Upper lobe of right lung (tissue), 1 donor: ENCODE measurements around the gene PPARGC1A. TPM values are rescaled to one million over a fixed set of nuclear protein-coding genes. Genes with fewer than 3 reads are reported as not detected.
A peak's percentile ranks its signal among the peaks of the same experiment; 100 is the strongest.

Source experiments
- ATAC-seq: fragments of 200-7000 bp; cut with Tn5 transposase; one replicate; pipeline ENCODE4 v1.9.1; 2020; ENCODE audit warnings: mild to moderate bottlenecking, moderate library complexity
- DNase-seq: peaks from one replicate; pipeline ENCODE4 v3.0.0-alpha.2; 2020
- H3K27ac ChIP-seq: fragments of 200-600 bp; one replicate; pipeline ENCODE4 v1.8.0; 2022
- H3K27me3 ChIP-seq: fragments of 200-600 bp; one replicate; pipeline ENCODE4 v1.8.0; 2022; ENCODE audit warnings: mild to moderate bottlenecking
- H3K36me3 ChIP-seq: fragments of 200-600 bp; one replicate; pipeline ENCODE4 v1.8.0; 2022
- H3K4me1 ChIP-seq: fragments of 200-600 bp; one replicate; pipeline ENCODE4 v1.8.0; 2022
- H3K4me3 ChIP-seq: fragments of 200-600 bp; one replicate; pipeline ENCODE4 v1.8.0; 2022; ENCODE audit warnings: mild to moderate bottlenecking
- H3K9me3 ChIP-seq: fragments of 200-600 bp; one replicate; pipeline ENCODE4 v1.8.0; 2022
- intact Hi-C: fragments of 100-400 bp; cut with DNase I; formaldehyde crosslinking; loops from one replicate; pipeline ENCODE4 v1.11.0; 2022
- total RNA-seq: library from RNA; stranded (reverse); fragmentation: NEBNext Ultra II Directional; extraction: Animal tissue kit (Norgen Biotek cat#: 25700); gene quantifications from one replicate; pipeline ENCODE4 v1.2.1, GENCODE V29; 2021
- TF ChIP-seq, protein P1 (sequence below): fragments of 200-600 bp; IDR thresholded peaks from one replicate; pipeline ENCODE4 v1.8.0; 2022; ENCODE audit warnings: antibody characterized with exemption
- donor health status: DM: no; HTN: yes; CAD: no; lungs with severe emphysema.

PPARGC1A gene
- total RNA-seq, 1 donor from 2014 or later, result 14.2 TPM

DNA sequence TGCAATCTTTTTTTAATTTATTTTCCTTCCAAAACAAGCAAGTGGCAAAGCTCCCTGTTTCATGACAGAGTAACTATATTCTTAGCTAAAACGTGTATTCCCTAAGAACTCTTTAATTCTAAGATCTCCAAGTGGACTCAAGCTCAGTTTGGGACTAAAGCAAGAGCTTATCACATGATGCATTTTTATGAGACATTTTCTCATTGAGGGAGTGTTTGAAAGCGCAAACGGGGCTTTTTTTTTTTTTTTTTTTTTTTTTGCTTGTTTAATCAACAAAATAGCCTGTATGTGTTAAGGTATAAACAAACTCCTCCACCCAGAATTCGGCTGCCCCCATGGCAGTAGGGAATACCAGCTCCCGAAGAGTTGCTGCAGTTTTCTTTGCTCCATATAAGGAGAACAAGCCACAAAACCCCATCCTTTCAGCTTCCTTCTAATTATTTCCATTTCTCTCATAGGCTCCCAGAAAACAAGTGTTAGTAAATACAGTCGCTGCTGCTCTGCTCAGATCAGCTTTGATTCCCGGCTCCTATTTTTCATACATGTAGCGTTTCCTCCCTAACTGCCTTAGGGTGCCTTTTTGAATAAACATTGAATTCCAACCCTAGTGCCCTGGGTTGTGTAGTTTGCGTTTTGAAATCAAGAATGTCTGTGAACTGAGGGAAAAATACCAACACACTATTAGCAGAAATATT lies 669 bp upstream of the PPARGC1A start:
- H3K27ac ChIP-seq, result peak overlapping the region; percentile 77
- H3K27me3 ChIP-seq, result no peaks in the 10 kb centered on the region
- no peaks in the 10 kb centered on the region for H3K36me3 ChIP-seq
- H3K4me3 ChIP-seq, result peak overlapping the region; percentile 55
- H3K9me3 ChIP-seq, result no peaks in the 10 kb centered on the region
- ATAC-seq, result no peak
- DNase-seq, result no peak
- no peaks in the 10 kb centered on the region for H3K4me1 ChIP-seq
- TF ChIP-seq, protein P1, sequence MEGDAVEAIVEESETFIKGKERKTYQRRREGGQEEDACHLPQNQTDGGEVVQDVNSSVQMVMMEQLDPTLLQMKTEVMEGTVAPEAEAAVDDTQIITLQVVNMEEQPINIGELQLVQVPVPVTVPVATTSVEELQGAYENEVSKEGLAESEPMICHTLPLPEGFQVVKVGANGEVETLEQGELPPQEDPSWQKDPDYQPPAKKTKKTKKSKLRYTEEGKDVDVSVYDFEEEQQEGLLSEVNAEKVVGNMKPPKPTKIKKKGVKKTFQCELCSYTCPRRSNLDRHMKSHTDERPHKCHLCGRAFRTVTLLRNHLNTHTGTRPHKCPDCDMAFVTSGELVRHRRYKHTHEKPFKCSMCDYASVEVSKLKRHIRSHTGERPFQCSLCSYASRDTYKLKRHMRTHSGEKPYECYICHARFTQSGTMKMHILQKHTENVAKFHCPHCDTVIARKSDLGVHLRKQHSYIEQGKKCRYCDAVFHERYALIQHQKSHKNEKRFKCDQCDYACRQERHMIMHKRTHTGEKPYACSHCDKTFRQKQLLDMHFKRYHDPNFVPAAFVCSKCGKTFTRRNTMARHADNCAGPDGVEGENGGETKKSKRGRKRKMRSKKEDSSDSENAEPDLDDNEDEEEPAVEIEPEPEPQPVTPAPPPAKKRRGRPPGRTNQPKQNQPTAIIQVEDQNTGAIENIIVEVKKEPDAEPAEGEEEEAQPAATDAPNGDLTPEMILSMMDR, result no peak
- intact Hi-C loops, result no loop called here

DNA sequence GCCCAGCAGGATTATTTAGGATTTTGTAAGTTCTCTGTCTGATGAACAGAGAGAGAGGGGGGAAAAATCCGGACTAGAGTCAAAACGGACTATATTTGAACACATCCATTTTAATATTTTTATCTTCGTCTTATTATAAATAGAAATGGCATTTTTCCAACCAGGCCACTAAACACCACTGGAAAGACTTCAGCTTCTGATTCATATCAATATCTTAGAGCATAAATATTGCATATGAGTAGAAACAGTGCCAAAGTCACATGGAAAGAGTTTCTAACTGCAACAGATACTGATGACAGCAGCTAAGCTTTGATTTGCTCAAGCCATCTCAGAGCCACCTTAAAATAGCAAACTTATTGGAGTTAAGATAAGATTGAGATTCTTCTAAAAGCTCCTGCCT lies 456 bp downstream of the PPARGC1A start:
- intact Hi-C loops, result no loop called here
- no peaks in the 10 kb centered on the region for H3K36me3 ChIP-seq
- DNase-seq, result no peak
- H3K4me1 ChIP-seq, result no peaks in the 10 kb centered on the region
- H3K9me3 ChIP-seq, result no peaks in the 10 kb centered on the region
- TF ChIP-seq, protein P1, result no peak
- H3K4me3 ChIP-seq, result peak overlapping the region; percentile 55
- no peaks in the 10 kb centered on the region for H3K27me3 ChIP-seq
- no peak for ATAC-seq
- H3K27ac ChIP-seq, result peak overlapping the region; percentile 77

DNA sequence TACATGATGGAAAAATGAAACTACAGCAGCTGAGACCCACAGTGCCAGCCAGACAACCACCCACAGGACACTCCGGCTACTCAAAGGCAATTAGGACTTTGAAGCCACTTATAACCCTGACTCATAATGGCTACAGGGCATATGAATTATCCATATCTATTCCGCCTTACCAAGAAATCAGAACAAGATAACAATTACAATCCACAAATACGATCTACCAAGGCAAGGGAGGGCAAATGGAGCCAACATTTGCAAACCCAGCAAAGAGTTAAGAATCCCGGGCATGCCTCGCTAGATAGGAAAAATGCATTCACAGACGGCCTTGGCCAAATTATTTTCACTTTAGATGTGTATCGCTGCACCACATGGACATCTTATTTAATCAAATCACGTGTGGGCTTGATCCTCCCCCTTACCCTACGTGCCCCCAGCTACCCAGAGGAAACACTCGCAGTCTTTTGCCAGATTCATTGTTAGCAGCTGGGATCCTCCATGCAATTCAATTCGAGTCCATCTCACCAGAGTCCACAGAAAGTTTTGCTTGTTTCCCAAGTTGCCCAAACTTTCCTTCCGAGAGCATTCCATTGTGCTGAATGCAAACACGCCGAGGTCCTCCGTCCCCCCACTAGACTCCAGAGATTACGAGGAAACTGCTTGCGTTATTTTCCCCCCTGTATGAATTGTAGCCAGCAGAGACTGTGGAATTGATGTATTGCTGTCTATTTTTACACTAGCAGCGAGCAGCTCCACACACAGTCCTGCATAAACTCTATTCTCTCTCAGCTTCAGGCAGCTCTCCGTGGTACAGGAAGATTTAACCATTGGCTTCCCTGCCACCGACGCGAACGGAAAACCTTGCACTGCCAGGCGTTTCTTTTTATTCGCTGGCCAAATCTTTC lies 1.2 kb downstream of the PPARGC1A start:
- DNase-seq (no peak), ATAC-seq (peak; percentile 47)
- intact Hi-C loops, result no loop called here
- Histone ChIP-seq H3K9me3 (no peaks in the 10 kb centered on the region), H3K4me3 (peak overlapping the region; percentile 55), H3K4me1 (no peaks in the 10 kb centered on the region), H3K27ac (peak overlapping the region; percentile 77), H3K27me3 (no peaks in the 10 kb centered on the region), H3K36me3 (no peaks in the 10 kb centered on the region)
- TF ChIP-seq, protein P1, result no peak

DNA sequence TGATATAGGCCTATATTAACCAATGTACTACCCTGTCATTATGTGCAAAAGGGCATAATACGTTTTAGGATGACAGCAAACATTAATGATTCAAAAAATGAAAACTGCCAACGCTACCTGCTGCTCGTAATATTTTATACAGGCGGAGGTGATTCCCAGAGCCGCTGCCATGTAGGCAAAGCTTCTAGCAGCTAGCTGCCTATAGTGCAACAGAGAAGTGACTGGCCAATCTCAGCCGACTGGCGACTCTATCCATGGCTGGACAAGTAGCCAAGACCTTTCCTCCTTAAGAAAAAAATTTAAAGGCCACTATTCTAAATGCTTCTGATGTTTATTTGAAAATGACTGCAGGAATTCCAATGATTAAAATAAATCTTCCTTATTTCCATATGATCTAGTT lies 1.9 kb downstream of the PPARGC1A start:
- Histone ChIP-seq H3K9me3 (no peaks in the 10 kb centered on the region), H3K36me3 (no peaks in the 10 kb centered on the region), H3K4me1 (peaks cover 3% of the 10 kb centered on the region), H3K4me3 (peak overlapping the region; percentile 55), H3K27me3 (no peaks in the 10 kb centered on the region), H3K27ac (peak overlapping the region; percentile 77)
- TF ChIP-seq, protein P1, result no peak
- intact Hi-C loops, result no loop called here
- ATAC-seq (no peak), DNase-seq (no peak)

DNA sequence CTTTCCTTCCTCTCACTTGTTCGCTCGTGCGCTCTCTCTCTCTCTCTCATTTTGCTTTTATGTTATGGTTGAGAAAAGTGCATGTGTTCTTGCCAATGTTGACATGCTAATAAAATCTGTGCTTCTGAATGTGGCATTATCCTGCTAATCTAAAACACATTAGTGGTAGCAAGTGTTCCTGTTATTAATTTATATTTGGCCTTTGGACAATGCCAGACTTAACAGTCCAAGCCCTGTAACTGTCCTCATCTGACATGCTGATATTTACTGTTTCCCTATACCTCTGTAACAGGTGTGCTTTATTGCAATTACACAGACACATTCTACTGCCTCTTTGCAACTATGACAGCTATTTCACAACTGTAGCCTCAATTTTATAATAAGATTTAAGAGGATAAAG lies 2.7 kb downstream of the PPARGC1A start:
- Histone ChIP-seq H3K4me3 (no peak overlapping the region), H3K27ac (no peak overlapping the region)
- ATAC-seq, result no peak

More for the DNA sequence above, 2.7 kb downstream of the PPARGC1A start:
- peaks cover 5% of the 10 kb centered on the region for H3K4me1 ChIP-seq
- intact Hi-C loops, result no loop called here
- TF ChIP-seq, protein P1, result no peak
- no peaks in the 10 kb centered on the region for H3K36me3 ChIP-seq
- DNase-seq, result no peak
- H3K27me3 ChIP-seq, result no peaks in the 10 kb centered on the region
- no peaks in the 10 kb centered on the region for H3K9me3 ChIP-seq
